H1 (cell line): ENCODE data around the gene MEDAG. TPM values are rescaled to one million over a fixed set of nuclear protein-coding genes. Genes with fewer than 3 reads are reported as not detected.

Source experiments
- CTCF ChIA-PET: fragments of 300-600 bp; sonication (Branson Sonifier 250); formaldehyde crosslinking; loops from one replicate; lab custom pipeline; 2021; ENCODE audit not compliant: partially characterized antibody; lab: Charles Lee
- POLR2A ChIA-PET: fragments of 300-600 bp; sonication (Branson Sonifier 250); formaldehyde crosslinking; loops from one replicate; lab custom pipeline; 2021; ENCODE audit warnings: inconsistent platforms; ENCODE audit not compliant: partially characterized antibody; lab: Charles Lee
- DNase-seq, 2 experiments: peaks; one replicate each; pipeline versions ENCODE4 v3.0.0 to v3.0.0-alpha.2; 2010 to 2022; ENCODE audit warnings: low spot score in 2 of 2, low read depth in 1 of 2, mixed read lengths in 1 of 2
- FAIRE-seq: peaks from 2 replicates; lab custom pipeline; 2011; peaks lifted over from hg19 to GRCh38; lab: Jason Lieb, UNC
- H2AFZ ChIP-seq: 2 replicates; pipeline ENCODE4 v1.8.1; 2012; ENCODE audit warnings: low read length, inconsistent platforms
- H2AK5ac ChIP-seq: 2 replicates; pipeline ENCODE4 v1.6.1; 2013; ENCODE audit warnings: low read depth, low read length
- H2BK120ac ChIP-seq: replicated peaks from 2 replicates; pipeline ENCODE3; 2013; ENCODE audit warnings: low read depth, low read length, inconsistent platforms
- H2BK12ac ChIP-seq: 2 replicates; pipeline ENCODE4 v1.6.1; 2013; ENCODE audit warnings: low read depth, low read length
- H2BK15ac ChIP-seq: 2 replicates; pipeline ENCODE4 v1.6.1; 2013; ENCODE audit warnings: low read length
- H2BK20ac ChIP-seq: 2 replicates; pipeline ENCODE4 v1.6.1; 2013; ENCODE audit warnings: low read length
- H2BK5ac ChIP-seq: 2 replicates; pipeline ENCODE4 v1.6.1; 2013; ENCODE audit warnings: low read depth, low read length
- H3K14ac ChIP-seq: 2 replicates; pipeline ENCODE4 v1.6.1; 2013; ENCODE audit warnings: inconsistent platforms; ENCODE audit not compliant: insufficient read length
- H3K18ac ChIP-seq: 2 replicates; pipeline ENCODE4 v1.6.1; 2013; ENCODE audit warnings: low read length; ENCODE audit errors: extremely low read depth
- H3K23ac ChIP-seq: 2 replicates; pipeline ENCODE4 v1.6.1; 2013; ENCODE audit warnings: inconsistent platforms; ENCODE audit not compliant: insufficient read length
- H3K23me2 ChIP-seq: 2 replicates; pipeline ENCODE4 v1.6.1; 2013; ENCODE audit warnings: low read depth, low read length
- H3K27ac ChIP-seq: 2 replicates; pipeline ENCODE4 v1.6.1; 2011; ENCODE audit warnings: low read depth, low read length, inconsistent platforms
- H3K27me3 ChIP-seq, 4 experiments: replicated peaks in 1 of 4; 1 replicate in 1 of 4; 2 replicates in 3 of 4; pipeline versions ENCODE4 v1.6.1 to v1.8.1; 2011 to 2013; ENCODE audit warnings: low read length in 3 of 4, mild to moderate bottlenecking in 3 of 4, inconsistent platforms in 2 of 4, mixed read lengths in 2 of 4, moderate library complexity in 1 of 4; ENCODE audit not compliant: control insufficient read depth in 3 of 4, insufficient read depth in 3 of 4; ENCODE audit errors: extremely low read depth in 1 of 4
- H3K36me3 ChIP-seq, 4 experiments: 2 replicates each; pipeline versions ENCODE4 v1.6.1 to v1.8.1; 2011 to 2013; ENCODE audit warnings: mild to moderate bottlenecking in 4 of 4, low read length in 3 of 4, moderate library complexity in 2 of 4, control low read depth in 1 of 4, inconsistent platforms in 1 of 4; ENCODE audit not compliant: insufficient read depth in 4 of 4, control insufficient read depth in 2 of 4
- H3K4ac ChIP-seq: replicated peaks from 2 replicates; pipeline ENCODE3; 2013; ENCODE audit warnings: low read length, low read depth, mixed read lengths, inconsistent platforms; ENCODE audit not compliant: insufficient read length
- H3K4me1 ChIP-seq, 4 experiments: replicated peaks in 1 of 4; 1 replicate in 1 of 4; 2 replicates in 3 of 4; pipeline versions ENCODE4 v1.6.1 to v1.8.1; 2011 to 2013; ENCODE audit warnings: low read length in 3 of 4, inconsistent platforms in 2 of 4, mixed read lengths in 1 of 4; ENCODE audit not compliant: insufficient read depth in 4 of 4, control insufficient read depth in 3 of 4
- H3K4me2 ChIP-seq, 2 experiments: 2 replicates each; pipeline versions ENCODE4 v1.6.1 to v1.8.1; 2011 to 2013; ENCODE audit warnings: low read depth in 2 of 2, low read length in 2 of 2, control low read depth in 1 of 2, inconsistent platforms in 1 of 2, mild to moderate bottlenecking in 1 of 2; ENCODE audit not compliant: insufficient read depth in 1 of 2
- H3K4me3 ChIP-seq, 4 experiments: fragments of 200-600, 300-600 bp in 1 of 4; sonication (generic), shearing (Covaris generic), sonication (Bioruptor Twin) in 1 of 4; 2 replicates each; pipeline versions ENCODE4 v1.5.1 to v1.8.1; 2011 to 2016; ENCODE audit warnings: low read length in 4 of 4, low read depth in 3 of 4, control low read depth in 2 of 4, inconsistent platforms in 2 of 4, mild to moderate bottlenecking in 2 of 4, mixed read lengths in 1 of 4, moderate library complexity in 1 of 4; ENCODE audit not compliant: insufficient read depth in 2 of 4; ENCODE audit errors: extremely low read depth in 1 of 4
- H3K56ac ChIP-seq: replicated peaks from 2 replicates; pipeline ENCODE3; 2013; ENCODE audit warnings: low read depth, mild to moderate bottlenecking, mixed read lengths, low read length, inconsistent platforms; ENCODE audit not compliant: insufficient read length
- H3K79me1 ChIP-seq: 2 replicates; pipeline ENCODE4 v1.6.1; 2013; ENCODE audit warnings: low read depth, low read length, control low read depth
- H3K79me2 ChIP-seq, 2 experiments: 2 replicates each; pipeline versions ENCODE4 v1.6.1 to v1.8.1; 2012 to 2013; ENCODE audit warnings: low read length in 2 of 2, mild to moderate bottlenecking in 2 of 2, inconsistent platforms in 1 of 2; ENCODE audit not compliant: insufficient read depth in 2 of 2, control insufficient read depth in 1 of 2
- H3K9ac ChIP-seq, 4 experiments: replicated peaks in 1 of 4; 1 replicate in 1 of 4; 2 replicates in 3 of 4; pipeline versions ENCODE4 v1.6.1 to v1.8.1; 2011 to 2013; ENCODE audit warnings: low read depth in 3 of 4, low read length in 3 of 4, control low read depth in 2 of 4, mild to moderate bottlenecking in 2 of 4, moderate library complexity in 2 of 4, inconsistent platforms in 1 of 4; ENCODE audit errors: extremely low read depth in 1 of 4
- H3K9me3 ChIP-seq, 2 experiments: 2 replicates each; pipeline versions ENCODE4 v1.6.1 to v1.8.1; 2012 to 2013; ENCODE audit warnings: mild to moderate bottlenecking in 2 of 2, moderate library complexity in 2 of 2, control low read depth in 1 of 2, inconsistent platforms in 1 of 2, low read depth in 1 of 2, low read length in 1 of 2, mixed read lengths in 1 of 2; ENCODE audit not compliant: insufficient read depth in 2 of 2
- H4K20me1 ChIP-seq, 2 experiments: replicated peaks in 1 of 2; 2 replicates each; pipeline versions ENCODE3 to v1.8.1; 2011 to 2013; ENCODE audit warnings: inconsistent platforms in 2 of 2, low read length in 2 of 2, mild to moderate bottlenecking in 1 of 2; ENCODE audit not compliant: insufficient read depth in 2 of 2, control insufficient read depth in 1 of 2
- H4K5ac ChIP-seq: 2 replicates; pipeline ENCODE4 v1.6.1; 2013; ENCODE audit warnings: low read length, low read depth, mixed read lengths, inconsistent platforms; ENCODE audit not compliant: insufficient read length
- H4K8ac ChIP-seq: 2 replicates; pipeline ENCODE4 v1.8.0; 2013; ENCODE audit warnings: mild to moderate bottlenecking, moderate library complexity, low read length, inconsistent platforms; ENCODE audit not compliant: insufficient read depth; ENCODE audit errors: extremely low read depth
- H4K91ac ChIP-seq: replicated peaks from 2 replicates; pipeline ENCODE3; 2013; ENCODE audit warnings: low read length, mixed read lengths, inconsistent platforms; ENCODE audit not compliant: insufficient read length
- BRCA1 ChIP-seq: IDR thresholded peaks from 2 replicates; pipeline ENCODE4 v1.6.1; 2012; ENCODE audit warnings: low read depth, low read length, improper control_type of control experiment
- CREB1 ChIP-seq: IDR thresholded peaks from 2 replicates; pipeline ENCODE4 v1.6.1; 2012; ENCODE audit warnings: inconsistent platforms
- HDAC2 ChIP-seq, 2 experiments: fragments of 300-600 bp in 1 of 2; sonication (generic) in 1 of 2; IDR thresholded peaks; 2 replicates each; pipeline ENCODE4 v1.6.1; 2011 to 2012; ENCODE audit warnings: low read depth in 2 of 2, low read length in 2 of 2, mild to moderate bottlenecking in 2 of 2, moderate library complexity in 2 of 2, borderline replicate concordance in 1 of 2, inconsistent platforms in 1 of 2
- PHF8 ChIP-seq: fragments of 200-600 bp; sonication (generic); conservative IDR thresholded peaks from 2 replicates; pipeline ENCODE4 v1.7.1; 2012; ENCODE audit warnings: low read depth, mild to moderate bottlenecking, inconsistent platforms, low read length, moderate library complexity
- POLR2AphosphoS5 ChIP-seq: IDR thresholded peaks from 2 replicates; pipeline ENCODE4 v1.6.1; 2011; ENCODE audit warnings: low read depth, low read length
- RFX5 ChIP-seq: IDR thresholded peaks from 2 replicates; pipeline ENCODE4 v1.6.1; 2011; ENCODE audit warnings: low read depth, low read length, improper control_type of control experiment, borderline replicate concordance
- TEAD4 ChIP-seq: IDR thresholded peaks from 2 replicates; pipeline ENCODE4 v1.6.1; 2012; ENCODE audit warnings: low read depth, low read length, inconsistent platforms, mixed read lengths
- USF2 ChIP-seq: IDR thresholded peaks from 2 replicates; pipeline ENCODE4 v1.6.1; 2011; ENCODE audit warnings: low read length, improper control_type of control experiment
- WGBS, 2 experiments: shearing (Covaris generic) in 1 of 2; methylation state at CpG; one replicate each; pipeline versions ENCODE4 v1.1.6 to v1.1.7; 2013 to 2015; ENCODE audit warnings: low lambda C conversion rate in 2 of 2, mixed read lengths in 2 of 2, inconsistent platforms in 1 of 2, low coverage in 1 of 2, missing lambda C conversion rate in 1 of 2; ENCODE audit not compliant: insufficient replicate concordance in 2 of 2, insufficient coverage in 1 of 2, insufficient read length in 1 of 2; ENCODE audit errors: extremely low coverage in 1 of 2, missing lambda C conversion rate in 1 of 2; 5-methylcytosine and 5-hydroxymethylcytosine counted together
- polyA plus RNA-seq, 7 experiments: library from polyadenylated mRNA; depleted of rRNA in 3 of 7; stranded (reverse) in 5 of 7; unstranded in 2 of 7; fragments of >200 nt in 5 of 7; fragments of 200-250 nt in 2 of 7; gene quantifications; 1 replicate in 5 of 7; 2 replicates in 1 of 7; 4 replicates in 1 of 7; pipeline versions ENCODE4 v1.2.1 to v1.2.3, GENCODE V29; 2011 to 2013; ENCODE audit warnings: missing spikeins in 2 of 7, mixed read lengths in 2 of 7
- total RNA-seq: library from RNA; stranded (reverse); fragmentation: NEBNext Ultra II Directional; extraction: Animal tissue kit (Norgen Biotek cat#: 25700); gene quantifications from 2 replicates; pipeline ENCODE4 v1.2.1, GENCODE V29; 2021

The MEDAG gene
- total and polyA plus RNA-seq, 2 of the 8 experiments (the other 6 are each of a cell fraction or from before 2014, with no cell fraction given): 2.1 to 3.1 TPM

DNA sequence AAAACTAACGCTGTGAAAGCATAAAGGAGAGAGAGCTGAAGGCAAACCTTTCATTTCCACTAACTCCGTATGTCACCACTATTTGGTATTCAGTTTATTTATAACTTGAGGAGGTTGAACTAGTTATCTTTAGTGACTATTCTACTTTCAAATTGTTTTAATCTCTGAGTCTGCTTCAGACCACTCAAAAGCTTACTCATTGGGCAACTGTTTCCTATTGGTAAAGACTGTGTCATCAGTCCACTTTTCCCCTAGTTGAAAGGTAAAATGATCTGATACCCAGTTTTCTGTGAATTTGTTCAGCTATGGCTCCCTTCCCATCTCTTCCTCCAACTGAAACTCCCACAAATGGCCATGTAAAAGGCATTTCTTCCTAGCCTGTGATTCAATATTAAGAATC is 65.5 kb downstream of the MEDAG start:
- POLR2A ChIA-PET: no interaction called here
- DNase-seq: no peak
- Histone ChIP-seq H2BK5ac (no peak overlapping the region), H3K4ac (no peak overlapping the region), H3K79me2 (no peaks in the 10 kb centered on the region), H2BK120ac (no peak overlapping the region), H4K8ac (no peak overlapping the region), H3K27me3 (no peaks in the 10 kb centered on the region), H3K4me1 (no peaks in the 10 kb centered on the region), H4K91ac (no peak overlapping the region), H2AK5ac (no peak overlapping the region), H3K9me3 (peaks cover 9 to 13% of the 10 kb centered on the region in 2 experiments), H2AFZ (no peak overlapping the region; the same call in 1 of the 2 replicates), H4K20me1 (no peaks in the 10 kb centered on the region), H3K4me2 (no peak overlapping the region), H3K23me2 (no peaks in the 10 kb centered on the region), H3K56ac (no peak overlapping the region), H2BK20ac (no peak overlapping the region), H3K18ac (no peak overlapping the region), H2BK12ac (no peak overlapping the region), H3K23ac (no peak overlapping the region), H3K14ac (no peak overlapping the region), H3K27ac (no peak overlapping the region), H2BK15ac (no peak overlapping the region), H3K9ac (no peak overlapping the region)
- FAIRE-seq: no peak
- CTCF ChIA-PET: interaction anchor here (0.5 to 3.5 kb wide), 6 partner anchors 8 to 164 kb away, joined by 4 to 19 read pairs (median 6); no protein-coding TSS in a partner anchor
- 92% methylated on average over 2 of the region's 2 CpGs; no CpG with 5 or more reads in 1 of the 2 experiments for WGBS, 2 experiments
- no peak for TF ChIP-seq PHF8
- TF ChIP-seq BRCA1: no peak
- no peak for TF ChIP-seq RFX5
- TF ChIP-seq TEAD4: no peak
- no peak for TF ChIP-seq USF2
- TF ChIP-seq POLR2AphosphoS5: no peak
- no peak for TF ChIP-seq CREB1
- no peak for TF ChIP-seq HDAC2 (IDR thresholded peaks at IDR 0.05; ENCODE audit: borderline replicate concordance in 1 of 2, low read depth in 2 of 2, low read length in 2 of 2)
- TF ChIP-seq, all 59 proteins: peak for 0
- Histone ChIP-seq H3K36me3 (no peaks in the 10 kb centered on the region), H4K5ac (no peak overlapping the region), H3K4me3 (no peak overlapping the region), H3K79me1 (no peaks in the 10 kb centered on the region)
